T-helper 1 cell treated with Interleukin-12 subunit alpha and Interleukin-12 subunit beta and Interleukin-4 antibody, amounts not matched to agents 30 ng/mL and 1 ng/mL, for 36 hours (primary cell): Measurements from ENCODE around the gene TPSD1. TPM values are rescaled to one million over a fixed set of nuclear protein-coding genes. Genes with fewer than 3 reads are reported as not detected.
"Not testable (repeated sequence)": the region's sequence is repeated elsewhere in the genome, so short reads cannot be mapped to it uniquely, and the experiment has no call there.

Source experiments
- intact Hi-C: fragments of 100-400 bp; cut with micrococcal nuclease; formaldehyde crosslinking; loops from one replicate; pipeline ENCODE4 v1.15.1; 2024
- total RNA-seq: library from RNA; stranded (reverse); gene quantifications from 2 replicates; pipeline ENCODE4 v1.2.3, GENCODE V29; 2022

TPSD1 gene
- total RNA-seq, 1 donor from 2014 or later: not detected

DNA sequence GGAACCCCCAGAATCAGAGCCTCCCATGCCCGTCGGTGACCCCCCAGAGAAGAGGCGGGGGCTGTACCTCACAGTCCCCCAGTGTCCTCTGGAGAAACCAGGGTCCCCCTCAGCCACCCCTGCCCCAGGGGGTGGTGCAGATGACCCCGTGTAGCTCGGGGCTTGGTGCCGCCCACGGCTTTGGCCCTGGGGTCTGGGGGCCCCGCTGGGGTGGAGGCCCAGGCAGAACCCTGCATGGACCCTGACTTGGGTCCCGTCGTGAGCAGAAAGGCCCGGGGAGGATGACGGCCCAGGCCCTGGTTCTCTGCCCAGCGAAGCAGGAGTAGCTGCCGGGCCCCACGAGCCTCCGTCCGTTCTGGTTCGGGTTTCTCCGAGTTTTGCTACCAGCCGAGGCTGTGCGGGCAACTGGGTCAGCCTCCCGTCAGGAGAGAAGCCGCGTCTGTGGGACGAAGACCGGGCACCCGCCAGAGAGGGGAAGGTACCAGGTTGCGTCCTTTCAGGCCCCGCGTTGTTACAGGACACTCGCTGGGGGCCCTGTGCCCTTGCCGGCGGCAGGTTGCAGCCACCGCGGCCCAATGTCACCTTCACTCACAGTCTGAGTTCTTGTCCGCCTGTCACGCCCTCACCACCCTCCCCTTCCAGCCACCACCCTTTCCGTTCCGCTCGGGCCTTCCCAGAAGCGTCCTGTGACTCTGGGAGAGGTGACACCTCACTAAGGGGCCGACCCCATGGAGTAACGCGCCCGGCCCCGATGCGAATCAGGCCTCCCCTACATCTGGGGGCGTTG is 34.8 kb upstream of the TPSD1 start:
- intact Hi-C loops: no loop called here

DNA sequence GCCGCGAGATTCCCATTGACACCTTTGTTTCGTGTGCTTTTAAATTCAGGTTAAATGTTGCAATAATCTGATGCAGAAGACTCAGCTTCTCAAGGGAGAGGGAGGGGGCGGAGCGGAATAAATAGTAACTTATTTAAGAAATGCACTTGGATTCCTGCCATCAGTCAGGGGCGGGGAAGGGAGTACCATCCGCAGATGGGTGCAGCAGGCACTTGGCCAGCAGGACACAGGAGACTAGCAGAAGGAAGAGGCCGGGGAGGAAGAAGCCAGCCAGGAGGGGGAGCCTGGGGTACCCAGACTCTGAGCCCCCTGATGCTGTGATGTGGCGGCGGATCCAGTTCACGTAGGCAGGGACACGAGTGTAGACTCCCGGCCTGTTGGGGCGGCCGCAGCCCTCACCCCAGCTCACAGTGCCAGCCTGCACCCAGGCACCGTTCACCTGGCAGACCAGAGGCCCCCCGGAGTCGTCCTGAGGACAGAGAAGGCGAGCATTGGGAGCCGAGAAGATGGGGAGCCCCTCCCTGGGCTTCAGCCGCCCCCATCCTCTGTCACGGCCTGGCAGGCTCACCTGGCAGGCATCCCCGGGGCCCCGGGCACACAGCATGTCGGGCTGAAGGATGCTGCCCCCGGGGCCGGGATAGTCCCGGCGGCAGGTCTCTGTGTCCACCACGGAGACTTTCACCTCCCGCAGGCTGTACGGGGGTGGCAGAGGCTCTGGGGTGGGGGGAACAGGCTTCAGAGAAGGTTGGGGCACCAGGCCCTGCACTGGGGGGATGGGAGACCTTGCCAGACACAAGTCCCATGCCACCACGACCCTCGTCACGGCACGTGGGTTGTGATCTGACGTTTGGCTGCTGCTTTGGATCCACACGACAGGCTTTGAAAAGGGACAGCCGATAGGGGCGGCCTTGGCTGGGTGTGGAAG is 34.0 kb upstream of the TPSD1 start:
- intact Hi-C loops: no loop called here

- intact Hi-C loops: no loop called here
Observed at GRCh38 chr16:1222553-1223354, 33.1 kb upstream of the TPSD1 start.

- intact Hi-C loops: no loop called here
Observed at GRCh38 chr16:1223355-1224214, 32.3 kb upstream of the TPSD1 start.

DNA sequence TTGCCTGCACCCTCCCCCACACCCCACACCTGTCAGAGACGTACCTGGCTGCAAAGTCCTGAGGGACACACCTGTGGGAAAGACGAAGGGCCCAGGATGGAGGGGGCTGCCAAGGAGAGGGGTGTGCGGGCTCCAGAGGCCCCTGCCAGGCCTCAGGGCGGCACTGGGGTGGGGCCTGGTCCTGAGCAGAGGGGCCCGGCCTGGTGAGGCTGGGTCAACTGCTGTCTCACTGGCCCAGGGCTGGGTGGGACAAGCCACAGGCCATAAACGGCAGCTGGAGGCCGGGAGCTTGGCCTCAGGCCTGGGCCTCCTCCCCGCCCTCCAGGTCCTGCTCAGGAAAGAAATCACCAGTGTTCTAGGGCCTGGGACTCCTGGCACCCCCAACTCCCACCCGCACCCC is 31.3 kb upstream of the TPSD1 start:
- intact Hi-C loops: no loop called here

DNA sequence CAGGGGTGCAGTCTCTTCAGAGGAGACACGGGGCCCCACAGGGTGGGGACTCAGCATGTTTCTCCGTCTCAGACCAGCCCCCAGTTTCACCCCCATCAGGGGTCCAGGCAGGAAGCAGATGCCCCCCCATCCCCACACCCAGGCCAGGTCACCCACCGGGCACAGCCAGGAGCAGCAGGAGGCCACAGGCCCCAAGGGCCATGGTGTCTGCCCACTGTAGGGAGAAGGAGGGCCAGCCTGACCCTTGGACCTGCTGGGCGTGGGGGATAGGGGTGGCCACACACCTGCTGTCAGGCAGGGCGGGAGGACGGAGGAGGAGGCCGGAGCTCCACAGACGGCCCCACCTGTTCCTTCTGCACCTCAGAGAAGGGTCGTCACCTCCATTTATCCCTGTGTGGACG is 30.8 kb upstream of the TPSD1 start, which contains the start of gene TPSG1:
TPSG1 (minus strand) TSS at position 218 of the 401 bp plus-strand sequence; CDS start at position 202, 16 bp downstream.
- intact Hi-C loops: no loop called here

DNA sequence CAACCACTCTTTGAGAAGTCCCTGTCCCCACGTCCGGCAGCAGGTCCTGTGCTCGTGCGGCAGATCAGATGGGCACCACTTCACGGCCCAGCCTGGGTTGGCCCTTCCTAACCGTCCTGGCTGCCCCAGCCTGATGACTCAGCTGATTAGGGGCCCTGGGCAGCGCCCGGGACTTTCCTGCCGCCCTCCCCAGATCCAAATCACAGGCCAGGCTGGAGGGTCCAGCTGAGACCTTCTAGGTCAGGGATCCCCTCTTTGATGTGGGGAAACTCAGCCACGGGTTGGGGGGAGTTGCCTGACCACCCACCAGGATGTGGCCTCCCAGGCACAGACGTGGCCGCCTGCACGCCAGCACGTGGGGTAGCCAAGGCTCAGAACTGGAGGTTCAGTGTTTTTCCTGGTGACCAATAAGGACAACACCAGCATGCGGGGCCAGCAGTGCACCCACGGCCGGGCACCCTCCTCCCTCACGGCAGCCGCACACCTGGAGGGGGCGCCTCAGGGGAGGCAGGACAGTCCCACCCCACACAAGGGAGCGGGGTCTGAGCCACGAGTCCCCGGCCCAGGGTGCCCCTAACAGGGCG is 30.0 kb upstream of the TPSD1 start:
- intact Hi-C loops: not testable (repeated sequence)

GRCh38 chr16:1226692-1227091 is 29.2 kb upstream of the TPSD1 start:
- intact Hi-C loops: not testable (repeated sequence)

GRCh38 chr16:1228227-1228626 is 27.6 kb upstream of the TPSD1 start:
- intact Hi-C loops: not testable (repeated sequence)

DNA sequence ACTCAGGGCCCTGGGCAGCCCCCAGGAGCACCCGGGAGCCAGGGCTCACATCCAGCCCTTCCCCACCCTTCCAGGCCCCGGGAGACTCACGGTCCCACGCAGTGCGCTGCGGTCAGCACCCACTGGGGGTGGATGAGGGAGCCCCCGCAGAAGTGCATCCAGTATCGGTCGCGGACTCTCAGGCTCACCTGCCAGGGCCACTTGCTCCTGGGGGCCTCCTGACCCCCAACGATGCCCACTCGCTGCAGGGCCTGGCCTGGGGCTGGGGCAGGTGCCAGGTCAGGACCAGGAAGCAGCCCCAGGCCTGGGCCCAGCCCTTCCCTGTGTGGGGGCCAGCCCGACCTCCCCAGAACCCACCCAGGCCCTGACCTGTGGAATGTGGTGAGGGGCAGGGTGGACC is 26.4 kb upstream of the TPSD1 start:
- intact Hi-C loops: not testable (repeated sequence)

GRCh38 chr16:1230084-1230470 is 25.8 kb upstream of the TPSD1 start, which contains the start of gene TPSB2:
Gene TPSB2 (minus strand): TSS chr16:1230184. CDS start chr16:1229951, 233 bp downstream.
- intact Hi-C loops: not testable (repeated sequence)

- intact Hi-C loops: not testable (repeated sequence)
Observed at GRCh38 chr16:1230471-1231212, 25.2 kb upstream of the TPSD1 start.

GRCh38 chr16:1231301-1231700 is 24.6 kb upstream of the TPSD1 start:
- intact Hi-C loops: not testable (repeated sequence)

DNA sequence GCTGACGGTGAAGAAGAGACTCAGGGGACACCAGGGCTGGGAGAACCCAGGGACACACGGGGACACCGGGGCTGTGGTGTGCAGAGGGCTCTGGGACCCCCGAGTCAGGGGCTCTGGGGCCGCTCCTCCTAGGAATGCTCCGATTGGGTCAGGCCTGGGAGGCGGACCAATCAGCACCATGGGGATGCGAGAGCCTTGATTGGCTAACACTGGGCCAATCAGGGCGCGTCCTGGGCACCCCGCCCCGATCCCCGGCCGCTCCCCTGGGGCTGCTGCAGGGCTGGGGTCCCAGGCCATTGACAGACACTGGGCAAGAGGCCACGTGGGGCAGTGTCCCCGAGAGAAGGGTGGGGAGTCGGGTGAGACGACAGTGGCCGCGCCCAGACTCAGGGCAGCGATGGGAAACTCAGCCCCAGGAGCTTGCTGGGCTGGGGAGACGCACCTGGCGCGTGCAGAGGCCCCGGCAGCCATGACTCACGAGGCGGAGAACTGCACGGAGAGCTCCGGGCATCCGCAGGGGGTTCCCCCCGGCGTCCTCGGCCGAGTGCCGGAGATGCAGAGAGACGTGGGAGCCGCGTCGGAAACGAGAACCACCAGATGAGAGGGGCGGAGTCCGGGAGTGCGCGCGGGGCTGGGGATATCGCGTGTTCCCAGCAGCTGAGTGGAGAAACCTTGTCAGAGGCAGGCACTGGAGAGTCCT is 23.7 kb upstream of the TPSD1 start:
- intact Hi-C loops: not testable (repeated sequence)

DNA sequence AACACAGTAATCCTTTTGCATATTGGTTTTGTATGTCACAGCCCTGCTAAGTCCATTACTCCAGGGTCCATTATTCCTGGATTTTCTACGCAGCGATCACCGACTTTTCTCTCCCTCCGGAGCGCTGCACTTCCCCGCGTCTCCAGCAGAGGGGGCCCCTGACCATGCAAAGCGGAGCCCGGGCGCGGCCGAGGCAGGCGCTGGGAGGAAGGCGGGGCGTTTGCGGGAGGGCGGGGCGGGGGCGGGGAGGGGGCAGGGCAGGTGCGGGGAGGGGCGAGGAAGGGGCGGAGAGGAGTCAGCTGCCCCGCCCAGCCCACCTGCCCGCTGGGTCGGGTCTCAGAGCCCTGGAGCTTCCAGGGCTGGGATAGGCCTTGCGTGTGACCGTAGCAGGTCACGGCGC is 19.2 kb upstream of the TPSD1 start:
- intact Hi-C loops: not testable (repeated sequence)

- intact Hi-C loops: no loop called here
Observed at GRCh38 chr16:1237990-1238389, 17.9 kb upstream of the TPSD1 start.

- intact Hi-C loops: not testable (repeated sequence)
Observed at GRCh38 chr16:1238909-1239308, 17.0 kb upstream of the TPSD1 start.

GRCh38 chr16:1239575-1239974 is 16.3 kb upstream of the TPSD1 start:
- intact Hi-C loops: not testable (repeated sequence)

DNA sequence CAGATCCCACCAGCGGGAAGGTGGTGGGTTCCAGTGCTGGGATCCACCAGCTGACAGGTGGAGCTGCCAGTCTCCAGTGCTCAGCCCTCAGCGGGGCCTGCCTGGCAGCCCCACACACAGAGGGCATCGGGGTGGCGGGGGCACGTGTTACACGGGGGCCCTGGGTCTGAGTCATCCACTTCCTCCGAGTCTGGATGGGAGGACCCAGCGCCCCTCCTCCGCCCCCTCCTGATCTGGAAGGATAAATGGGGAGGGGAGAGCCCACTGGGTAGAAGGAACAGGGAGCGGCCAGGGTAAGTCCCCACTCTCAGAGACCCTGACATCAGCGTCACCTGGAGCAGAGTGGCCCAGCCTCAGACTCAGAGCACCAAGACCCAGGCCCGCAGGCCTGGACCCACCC is 15.4 kb upstream of the TPSD1 start, which contains the start of gene TPSAB1:
TPSAB1 (plus strand) TSS at position 270 of the 400 bp plus-strand sequence. CDS start 234 bp downstream, outside the sequence.
- intact Hi-C loops: not testable (repeated sequence)
